GM21390 (cell line): ENCODE results near the gene SAFB.

Experiments
- ATAC-seq: cut with Tn5 transposase; IDR thresholded peaks from one replicate; pipeline ENCODE4 v1.9.1; 2021; ENCODE audit not compliant: unreplicated experiment

The SAFB gene

DNA sequence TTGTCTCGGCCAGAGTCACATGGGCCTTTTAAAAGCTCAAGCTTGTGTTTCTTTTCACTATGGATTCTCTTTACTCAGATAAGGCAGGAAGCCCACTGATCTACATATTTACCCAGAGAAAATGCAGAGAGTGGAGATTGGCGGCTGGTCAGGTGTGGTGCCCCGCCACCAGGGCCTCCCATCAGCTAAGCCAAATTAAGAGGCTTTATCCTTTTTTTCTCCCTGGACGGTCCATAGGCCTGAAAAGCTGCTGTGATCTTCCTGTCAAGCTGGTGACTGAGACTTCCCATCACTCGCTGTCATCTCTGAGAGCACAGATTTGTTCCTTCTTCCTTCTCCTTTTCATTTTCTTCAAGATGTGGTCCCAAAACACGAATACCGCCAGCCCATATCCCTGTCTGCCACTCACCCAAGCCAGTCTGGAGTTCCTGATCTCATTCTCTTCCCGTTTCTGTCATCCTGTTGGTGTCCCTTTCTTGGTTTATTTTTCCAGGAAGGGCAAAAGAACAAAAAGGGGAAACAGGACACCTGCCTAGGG is 1.9 kb downstream of the SAFB start:
- ATAC-seq: no peak

DNA sequence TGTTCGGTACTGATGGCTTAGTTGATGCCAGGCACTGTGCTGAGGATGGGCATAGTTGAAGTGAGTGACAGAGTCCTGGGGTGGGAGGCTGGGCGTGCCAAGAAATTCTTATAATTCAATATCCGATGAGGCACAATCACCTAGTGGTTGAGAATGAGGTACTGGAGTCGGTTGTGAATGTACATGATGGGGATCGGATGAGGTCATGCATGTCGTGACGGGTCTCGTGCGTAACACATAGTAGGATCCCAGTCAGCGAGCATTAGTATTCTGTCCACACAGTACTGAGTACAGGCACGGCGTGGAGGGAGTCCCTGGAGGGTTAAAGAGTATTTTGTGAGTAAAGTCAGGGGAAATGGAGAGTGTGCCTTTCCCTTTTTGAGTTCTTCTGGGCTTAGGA is 2.8 kb downstream of the SAFB start:
- no peak for ATAC-seq

- ATAC-seq: no peak
Measured at GRCh38 chr19:5627395-5627904, 4.6 kb downstream of the SAFB start.

DNA sequence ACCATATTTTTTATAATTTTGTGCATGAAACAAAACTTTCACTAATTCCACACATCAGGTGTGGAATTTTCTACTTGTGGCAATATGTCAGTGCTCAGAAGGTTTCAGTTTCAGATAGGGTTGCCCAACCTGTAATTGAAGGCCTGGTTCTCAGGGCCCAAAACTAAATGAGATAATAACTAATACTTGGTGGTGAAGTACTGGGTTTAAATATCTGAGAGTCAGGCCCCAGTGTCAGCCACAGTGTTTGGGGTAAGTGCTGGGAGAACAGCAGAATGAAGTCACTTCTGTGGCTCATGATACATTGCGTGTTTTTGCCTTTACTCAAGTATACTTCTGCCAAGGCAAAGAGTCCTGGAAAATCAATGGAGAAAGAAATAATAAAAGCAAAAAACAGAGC is 5.6 kb downstream of the SAFB start:
- no peak for ATAC-seq

GRCh38 chr19:5628919-5629481 is 6.1 kb downstream of the SAFB start:
- no peak for ATAC-seq

DNA sequence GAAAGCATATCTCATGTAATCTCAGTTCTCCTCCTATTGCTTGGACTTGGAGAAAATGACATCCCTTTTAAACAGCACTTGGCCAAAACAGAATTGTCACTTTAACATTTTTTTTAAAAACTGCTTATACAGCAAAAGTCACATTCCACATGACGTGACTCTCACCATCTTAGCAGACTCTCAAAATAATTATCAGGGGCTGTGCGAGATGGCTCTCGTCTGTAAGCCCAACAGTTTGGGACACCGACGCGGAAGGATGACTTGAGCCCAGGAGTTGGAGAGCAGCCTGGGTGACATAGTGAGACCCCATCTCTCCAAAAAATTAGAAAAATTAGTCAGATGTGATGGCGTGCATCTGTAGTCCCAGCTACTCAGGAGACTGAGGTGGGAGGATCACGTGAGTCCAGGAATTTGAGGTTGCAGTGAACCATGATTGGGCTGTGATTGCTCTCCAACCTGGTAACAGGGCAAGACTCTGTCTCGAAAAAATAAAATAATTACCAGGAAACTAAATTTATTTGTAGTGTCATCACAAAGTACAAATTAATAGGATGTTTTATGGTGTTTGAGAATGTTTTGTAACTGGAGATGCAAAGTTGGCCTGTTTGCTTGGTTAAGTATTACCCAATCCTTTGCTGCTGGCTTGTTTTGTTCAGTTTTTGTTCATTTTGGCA is 8.8 kb downstream of the SAFB start:
- ATAC-seq: no peak

DNA sequence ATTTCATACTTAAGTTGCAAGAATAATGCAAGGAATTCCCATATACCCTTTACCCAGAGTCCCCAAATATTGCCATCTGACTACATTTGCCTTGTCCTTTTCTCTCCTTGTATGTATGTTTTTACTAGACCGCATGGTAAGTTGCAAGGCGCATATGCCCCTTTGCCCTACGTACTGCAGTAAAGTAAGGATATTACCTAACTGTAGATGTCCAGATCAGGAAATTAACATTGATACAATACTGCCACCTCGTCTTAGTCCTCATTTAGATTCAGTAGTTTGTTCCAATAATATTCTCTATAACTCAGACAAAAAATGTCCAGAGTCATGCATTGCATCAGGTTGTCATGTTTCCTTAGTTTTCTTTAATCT is 9.3 kb downstream of the SAFB start:
- no peak for ATAC-seq

- ATAC-seq: no peak
Measured at GRCh38 chr19:5632657-5633056, 9.8 kb downstream of the SAFB start.

GRCh38 chr19:5635427-5635826 is 12.5 kb downstream of the SAFB start:
- no peak for ATAC-seq

- ATAC-seq: no peak
Measured at GRCh38 chr19:5637971-5638370, 15.1 kb downstream of the SAFB start.

DNA sequence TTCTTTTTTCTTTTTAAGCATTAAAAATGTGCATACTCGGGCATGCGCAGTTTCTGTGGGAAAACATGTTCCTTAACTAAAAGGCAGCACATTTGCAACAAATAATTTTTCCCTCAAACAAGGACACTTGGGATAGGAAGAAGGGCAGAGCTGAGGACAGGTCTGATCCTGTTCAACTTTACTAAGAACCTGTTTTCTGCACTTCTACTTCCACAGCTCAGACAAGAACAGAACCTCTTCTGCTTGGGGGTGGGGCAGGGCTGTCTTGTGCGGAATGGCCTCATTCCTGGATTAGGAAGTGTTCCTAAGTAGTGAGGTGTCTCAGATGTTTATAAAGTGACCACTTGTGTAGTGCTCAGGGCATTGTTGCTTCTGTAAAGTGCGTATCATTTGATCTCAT is 18.3 kb downstream of the SAFB start:
- ATAC-seq: no peak

- no peak for ATAC-seq
Measured at GRCh38 chr19:5642204-5642603, 19.3 kb downstream of the SAFB start.

DNA sequence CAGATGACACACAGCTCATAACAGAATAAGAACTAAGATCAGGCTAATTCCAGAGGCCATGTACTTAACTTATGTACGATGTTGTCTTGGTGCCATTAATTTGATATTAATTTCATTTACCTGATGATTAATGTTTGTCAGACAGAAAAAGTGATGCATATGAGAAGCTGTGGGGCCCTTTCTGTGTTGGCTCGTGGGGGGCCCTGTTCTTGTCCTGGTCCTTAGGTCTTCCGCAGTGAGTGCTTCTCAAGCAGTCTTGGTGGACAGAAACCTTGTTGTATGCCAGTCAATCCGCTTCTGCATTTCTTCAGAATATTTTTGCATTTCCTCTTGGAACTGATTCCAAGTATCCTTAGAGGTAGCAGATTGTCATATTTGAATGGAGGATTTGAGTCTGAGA is 20.2 kb downstream of the SAFB start:
- ATAC-seq: no peak

DNA sequence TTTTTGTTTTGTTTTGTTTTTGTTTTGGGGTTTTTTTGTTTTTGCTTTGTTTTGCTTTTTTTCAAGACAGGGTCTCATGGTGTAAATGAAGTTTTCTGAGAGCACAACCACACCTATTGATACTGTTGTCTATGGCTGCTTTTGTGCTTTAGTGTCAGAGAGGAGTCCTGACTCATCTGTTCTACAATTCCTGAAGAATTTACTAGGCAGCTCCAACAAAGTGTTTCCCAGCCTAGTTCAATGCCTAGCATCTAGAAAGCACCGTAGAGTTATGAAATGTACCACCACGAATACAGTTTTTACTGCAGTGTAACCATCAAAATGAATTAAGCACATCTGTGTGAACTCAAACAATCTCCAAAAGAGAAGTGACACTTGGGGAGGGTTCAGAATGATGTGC is 21.2 kb downstream of the SAFB start:
- no peak for ATAC-seq

DNA sequence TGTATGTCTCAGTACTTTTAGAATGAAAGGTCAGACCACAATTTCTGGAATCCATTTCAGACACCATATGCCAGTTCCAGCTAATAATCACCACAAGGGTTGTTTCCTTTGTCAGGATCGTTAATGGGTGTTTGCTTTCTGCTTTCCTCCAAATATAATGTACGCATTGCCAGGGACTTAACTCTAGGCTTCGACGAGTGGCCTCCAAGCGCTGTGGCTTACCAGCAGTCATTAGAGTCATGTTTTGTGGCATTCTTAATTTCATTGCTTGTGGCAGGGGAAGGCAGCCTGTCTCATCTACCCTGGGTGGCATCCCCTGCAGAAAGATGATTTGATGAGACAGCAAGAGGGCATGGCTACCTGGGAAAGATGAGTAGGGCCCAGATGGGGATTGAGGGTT is 22.5 kb downstream of the SAFB start:
- no peak for ATAC-seq

DNA sequence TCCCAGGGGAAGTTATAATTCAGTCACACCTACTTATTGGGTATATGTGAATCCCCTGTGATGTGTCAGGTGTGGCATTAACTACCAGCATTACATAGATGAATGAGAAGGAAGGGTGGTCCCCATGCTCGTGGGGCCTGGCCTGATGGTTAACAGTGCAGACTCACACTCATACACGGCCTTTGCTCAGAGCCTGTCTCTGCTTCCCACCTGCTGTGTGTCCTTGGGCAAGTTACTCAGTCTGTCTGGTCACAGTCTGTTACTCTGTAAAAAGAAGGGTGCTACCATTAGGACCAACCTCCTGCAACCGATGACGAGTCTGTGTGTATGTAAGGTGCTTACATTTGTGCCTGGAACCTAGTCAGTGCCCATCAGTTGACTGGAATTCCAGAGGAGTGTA is 23.8 kb downstream of the SAFB start:
- ATAC-seq: no peak

DNA sequence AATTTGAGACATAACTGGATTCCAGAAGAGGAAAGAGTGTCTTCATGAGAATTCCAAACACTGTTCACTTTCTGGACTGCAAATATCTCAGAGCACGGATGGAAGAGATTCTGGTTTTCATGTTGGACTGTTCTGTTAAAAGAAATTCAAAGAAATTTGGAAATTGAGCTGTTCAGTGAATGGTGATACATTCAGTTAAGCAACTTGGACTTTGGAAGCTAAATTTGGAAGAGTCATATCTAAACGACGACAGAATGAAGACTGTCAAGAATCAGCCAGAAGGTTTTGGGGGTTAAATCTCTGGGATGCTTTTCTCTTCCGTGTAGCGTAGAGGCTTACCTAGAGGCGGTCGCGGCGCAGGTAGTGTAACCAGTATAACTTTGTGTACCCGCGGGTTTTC is 25.6 kb downstream of the SAFB start:
- ATAC-seq: no peak

DNA sequence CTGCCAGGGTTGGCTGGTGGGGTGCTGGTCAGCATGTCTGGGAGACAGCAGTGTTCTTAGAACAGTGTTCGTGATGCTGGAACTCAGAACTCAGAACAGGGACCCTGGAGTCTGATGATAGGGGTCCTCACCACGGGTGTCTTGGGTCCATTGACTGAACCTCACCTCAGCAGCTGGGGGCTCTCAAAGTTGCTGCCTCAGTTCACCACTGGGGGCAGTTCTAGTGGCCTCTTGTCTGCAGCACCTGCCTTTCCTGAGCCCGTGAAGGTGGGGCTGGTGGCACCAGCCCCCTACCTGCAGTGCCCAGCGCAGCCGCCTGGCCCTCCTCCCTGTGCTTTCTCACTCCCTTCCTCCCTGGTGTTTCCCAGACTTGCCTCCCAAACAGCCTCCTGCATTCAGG is 28.5 kb downstream of the SAFB start:
- ATAC-seq: no peak

GRCh38 chr19:5652261-5652660 is 29.4 kb downstream of the SAFB start:
- ATAC-seq: no peak

DNA sequence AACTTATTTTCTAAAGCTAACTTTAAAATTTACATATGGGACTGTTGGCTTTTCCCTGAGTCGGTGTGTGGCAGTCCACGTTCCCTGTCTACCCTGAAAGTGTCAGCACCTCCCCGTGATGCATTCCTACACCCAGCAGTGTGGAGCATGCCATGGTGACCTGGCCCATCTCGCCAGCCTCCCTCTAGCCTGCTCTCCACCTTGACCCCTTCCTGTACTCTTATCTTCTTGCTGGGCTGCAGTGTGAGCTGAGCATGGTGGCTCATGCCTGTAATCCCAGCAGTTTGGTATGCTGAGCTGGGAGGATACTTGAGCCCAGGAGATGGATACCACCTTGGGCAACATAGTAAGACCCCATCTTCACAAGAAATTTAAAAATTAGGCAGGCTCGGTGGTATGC is 32.0 kb downstream of the SAFB start:
- no peak for ATAC-seq

DNA sequence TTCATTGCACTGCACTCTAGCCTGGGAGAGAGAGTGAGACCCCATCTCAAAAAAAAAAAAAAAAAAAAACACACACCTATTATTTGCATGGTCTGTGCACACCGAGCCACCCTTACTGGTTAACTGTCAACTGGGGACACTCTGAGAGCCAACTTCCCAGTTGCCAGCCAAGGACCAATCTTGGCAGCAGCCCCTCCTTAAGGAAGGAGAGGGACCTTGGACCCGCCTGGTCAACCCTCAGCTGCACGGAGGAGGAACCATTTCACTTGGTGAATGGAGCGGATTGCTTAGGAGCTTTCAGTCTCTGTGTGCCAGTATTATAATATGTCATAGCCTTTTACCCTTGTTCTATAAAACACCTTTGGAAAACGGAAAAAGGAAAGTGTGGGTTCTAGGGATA is 32.5 kb downstream of the SAFB start:
- no peak for ATAC-seq

- no peak for ATAC-seq
Measured at GRCh38 chr19:5661483-5661882, 38.6 kb downstream of the SAFB start.

GRCh38 chr19:5663904-5664303 is 41.0 kb downstream of the SAFB start:
- no peak for ATAC-seq
